ENCODE results near the gene NEUROD4. TPM values are rescaled to one million over a fixed set of nuclear protein-coding genes. Genes with fewer than 3 reads are reported as not detected.

Gene NEUROD4
- total and polyA plus RNA-seq, 7 donors, result not detected

- WGBS, 3 donors, result 5 to 25% (median 19%) methylated on average over 1 of the region's 1 CpG
Measured at GRCh38 chr12:54988402-54989054, 31.2 kb upstream of the NEUROD4 start.

GRCh38 chr12:54989829-54990228 lies 29.9 kb upstream of the NEUROD4 start:
- Histone ChIP-seq H3K4me3 (no peak overlapping the region), H3K27me3 (ENCODE audit: insufficient read depth in 3 of 3, low read length in 2 of 3) (no peaks in the 10 kb centered on the region), H3K4me1 (no peaks in the 10 kb centered on the region), H3K9me3 (no peaks in the 10 kb centered on the region), H3K36me3 (ENCODE audit: insufficient read depth in 1 of 2, low read depth in 1 of 2) (no peaks in the 10 kb centered on the region), H3K27ac (no peak overlapping the region)
- DNase-seq (no peak), ATAC-seq (no peak)
- 59 to 81% (median 64%) methylated on average over 1 of the region's 1 CpG for WGBS, 3 donors
- intact Hi-C loops (cut with DNase I), result loop anchor here (2.0 to 5.0 kb wide), 2 partner anchors 83 to 152 kb away; no protein-coding TSS in a partner anchor
- no peak for TF ChIP-seq CTCF (IDR thresholded peaks at IDR 0.05)

More at GRCh38 chr12:54988402-54989054, 31.2 kb upstream of the NEUROD4 start:
- DNase-seq (peak; percentile 69 to 87), ATAC-seq (peak; percentile 53 to 58 (median 57))
- Histone ChIP-seq H3K27me3 (ENCODE audit: insufficient read depth in 3 of 3, low read length in 2 of 3) (no peaks in the 10 kb centered on the region), H3K36me3 (ENCODE audit: insufficient read depth in 1 of 2, low read depth in 1 of 2) (no peaks in the 10 kb centered on the region), H3K4me3 (no peak overlapping the region), H3K27ac (no peak overlapping the region), H3K9me3 (no peaks in the 10 kb centered on the region), H3K4me1 (no peaks in the 10 kb centered on the region)
- no peak for TF ChIP-seq CTCF (IDR thresholded peaks at IDR 0.05)
- intact Hi-C loops (cut with DNase I), result no loop called here

DNA sequence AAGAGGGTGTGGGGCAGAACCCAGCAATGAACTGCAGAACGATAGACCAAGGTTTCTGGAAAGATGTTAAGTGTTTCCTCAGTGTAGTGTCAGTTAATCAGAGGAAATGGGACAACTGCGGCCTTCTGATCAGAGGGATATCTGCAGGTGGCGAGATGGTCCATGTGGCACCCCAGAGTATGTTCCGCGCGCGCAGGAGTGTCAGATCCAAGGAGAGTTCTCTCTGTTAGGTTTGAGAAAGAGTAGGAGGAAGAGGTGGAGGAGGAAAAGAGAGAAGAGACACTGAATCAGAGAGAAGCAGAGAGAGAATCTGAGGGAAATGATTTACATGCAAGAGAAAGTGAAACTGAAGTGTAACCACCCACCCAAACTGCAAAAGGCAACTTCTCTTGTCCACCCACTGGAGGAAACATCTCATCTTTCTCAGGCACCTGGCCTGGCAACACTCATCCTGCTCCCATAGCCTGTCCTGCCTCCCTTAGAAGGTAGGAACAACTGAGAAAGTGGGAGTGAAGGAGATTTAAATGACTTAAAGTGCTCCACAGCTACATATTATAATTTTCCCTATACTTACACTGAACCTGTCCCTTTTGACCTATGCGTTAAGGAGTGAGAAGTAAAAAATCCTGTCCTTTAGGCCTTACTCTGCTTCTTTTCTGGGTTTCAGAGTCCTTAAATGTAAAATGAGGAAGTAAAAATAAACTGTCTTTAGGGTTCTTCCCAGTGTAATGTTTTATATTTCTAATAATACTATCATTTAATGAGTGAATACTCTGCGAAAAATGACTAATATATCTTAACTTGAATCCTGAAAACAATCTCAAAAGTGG lies 28.4 kb upstream of the NEUROD4 start:
- no peak overlapping the region for H3K4me3 ChIP-seq
- H3K9me3 ChIP-seq, result no peaks in the 10 kb centered on the region
- 92 to 94% (median 93%) methylated on average over 9 of the region's 9 CpGs for WGBS, 3 donors
- no peaks in the 10 kb centered on the region for H3K36me3 ChIP-seq (ENCODE audit: insufficient read depth in 1 of 2, low read depth in 1 of 2)
- no peak overlapping the region for H3K27ac ChIP-seq
- H3K27me3 ChIP-seq (ENCODE audit: insufficient read depth in 3 of 3, low read length in 2 of 3), result no peaks in the 10 kb centered on the region
- no peak for ATAC-seq
- no peaks in the 10 kb centered on the region for H3K4me1 ChIP-seq
- DNase-seq, result no peak
- intact Hi-C loops (cut with DNase I), result loop anchor here (2.0 to 5.0 kb wide), 2 partner anchors 81 to 151 kb away; no protein-coding TSS in a partner anchor
- TF ChIP-seq CTCF (IDR thresholded peaks at IDR 0.05), result no peak

GRCh38 chr12:54991991-54992375 lies 27.8 kb upstream of the NEUROD4 start:
- WGBS, 3 donors, result 82 to 92% (median 90%) methylated on average over 5 of the region's 5 CpGs
- DNase-seq (no peak), ATAC-seq (no peak)
- H3K27ac ChIP-seq, result no peak overlapping the region
- no peaks in the 10 kb centered on the region for H3K27me3 ChIP-seq (ENCODE audit: insufficient read depth in 3 of 3, low read length in 2 of 3)
- H3K4me3 ChIP-seq, result no peak overlapping the region
- no peaks in the 10 kb centered on the region for H3K36me3 ChIP-seq (ENCODE audit: insufficient read depth in 1 of 2, low read depth in 1 of 2)
- no peaks in the 10 kb centered on the region for H3K9me3 ChIP-seq
- no peak for TF ChIP-seq CTCF (IDR thresholded peaks at IDR 0.05)
- H3K4me1 ChIP-seq, result no peaks in the 10 kb centered on the region
- intact Hi-C loops (cut with DNase I), result loop anchor here (2.0 to 5.0 kb wide), 2 partner anchors 81 to 150 kb away; no protein-coding TSS in a partner anchor

Data from psoas muscle (tissue), 8 donors.